ENCODE data around the gene RAB34.

The RAB34 gene

GRCh38 chr17:28759256-28759865 is 41.7 kb upstream of the RAB34 start:
- ChIA-PET CTCF (interaction anchor here (0.6 kb wide), 1 partner anchor 115 kb away, joined by 3 read pairs; no protein-coding TSS in a partner anchor), POLR2A (ENCODE audit: low non-redundant PET) (interaction anchor here (0.6 kb wide), 1 partner anchor 33 kb away, joined by 5 read pairs; no protein-coding TSS in a partner anchor)
- DNase-seq (ENCODE audit: low spot score) = no peak
- no peak for TF ChIP-seq CTCF (conservative IDR thresholded peaks at IDR 0.05; ENCODE audit: low read depth)
- H3K27ac ChIP-seq = no peak overlapping the region; the same call in 1 of the 2 replicates

DNA sequence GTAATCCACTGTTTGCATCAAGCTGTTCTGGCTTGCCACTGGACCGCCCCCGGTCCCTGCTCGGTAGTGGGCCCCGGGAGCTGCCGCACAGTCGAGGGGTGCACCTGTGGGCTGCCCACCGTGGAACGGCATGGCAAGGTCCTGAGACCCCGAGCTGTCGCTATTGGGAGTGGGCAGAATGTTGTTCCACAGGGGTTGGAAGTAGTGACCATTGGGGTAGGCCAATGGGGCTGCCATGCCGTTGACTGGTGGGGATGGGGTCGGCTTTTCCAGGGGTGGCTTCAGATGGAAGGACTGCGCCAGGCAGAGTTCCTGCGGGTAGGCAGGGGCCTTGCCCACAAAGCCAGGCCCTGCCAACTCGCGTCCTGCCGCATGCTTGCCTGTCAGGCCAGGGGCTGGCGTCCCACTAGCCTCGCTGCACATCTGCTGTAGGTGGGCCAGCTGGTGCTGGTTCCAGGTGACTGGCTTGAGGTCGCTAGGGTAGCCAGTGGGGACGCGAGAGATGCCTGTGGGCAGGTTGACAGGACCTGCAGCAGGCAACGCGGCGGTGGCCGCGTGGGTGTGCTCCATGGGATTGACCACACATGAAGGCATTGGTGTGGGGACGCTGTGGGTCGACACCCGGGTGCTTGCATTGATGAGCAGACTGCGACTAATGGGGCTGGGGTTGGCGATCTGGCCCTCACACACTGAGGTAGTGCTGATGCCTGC is 40.9 kb upstream of the RAB34 start:
- TF ChIP-seq CTCF (conservative IDR thresholded peaks at IDR 0.05; ENCODE audit: low read depth) = no peak
- ChIA-PET CTCF (interaction anchor here (0.6 to 1.2 kb wide), 2 partner anchors 32 to 532 kb away, joined by 3 to 9 read pairs; partner anchors contain the start of gene TLCD1), POLR2A (ENCODE audit: low non-redundant PET) (no interaction called here)
- no peak for DNase-seq (ENCODE audit: low spot score)
- H3K27ac ChIP-seq = peak overlapping the region; percentile 21

DNA sequence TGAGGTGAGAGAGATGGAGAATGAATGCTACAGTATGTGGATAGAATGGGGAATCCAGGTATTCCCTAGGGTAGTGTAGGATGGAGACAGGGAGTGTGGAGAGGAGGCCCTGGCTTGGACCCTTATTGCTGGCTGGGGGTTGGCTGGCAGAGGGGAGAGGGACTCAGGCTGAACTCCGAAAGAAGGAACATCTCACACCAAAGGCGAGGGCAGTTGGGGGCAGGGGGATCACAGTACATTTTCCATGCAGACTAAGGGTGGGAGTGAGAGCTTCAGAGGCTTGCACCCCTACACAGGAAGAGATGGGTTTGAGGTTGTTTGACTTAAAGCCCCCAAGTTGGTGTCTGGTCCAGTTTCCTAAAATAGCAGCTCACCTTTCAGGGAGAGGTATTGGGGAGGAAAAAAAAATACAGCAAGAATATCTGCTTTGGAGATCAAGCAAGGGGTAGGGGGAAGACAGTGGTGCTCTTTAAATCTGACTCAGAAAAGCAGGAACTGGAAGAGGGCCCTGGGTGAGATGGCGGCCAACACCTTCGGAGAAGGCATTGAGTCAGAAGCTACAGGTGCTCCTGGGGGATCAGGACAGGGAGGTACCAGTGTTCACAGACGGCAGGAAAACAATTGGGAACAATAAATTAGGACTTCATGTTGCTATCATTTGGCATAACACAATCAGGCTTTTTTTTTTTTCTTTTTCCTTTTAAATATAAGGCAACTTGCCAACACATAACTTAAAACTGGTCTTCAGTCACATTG is 38.6 kb upstream of the RAB34 start:
- DNase-seq (ENCODE audit: low spot score) = no peak
- peak overlapping the region; percentile 37 for H3K27ac ChIP-seq
- POLR2A ChIA-PET (ENCODE audit: low non-redundant PET) = no interaction called here
- CTCF ChIA-PET = interaction anchor here (0.6 to 0.7 kb wide), 2 partner anchors 30 to 342 kb away, joined by 3 read pairs; no protein-coding TSS in a partner anchor
- TF ChIP-seq CTCF (conservative IDR thresholded peaks at IDR 0.05; ENCODE audit: low read depth) = no peak

- ChIA-PET POLR2A (ENCODE audit: low non-redundant PET) (no interaction called here), CTCF (interaction anchor here (0.6 kb wide), 1 partner anchor 18 kb away, joined by 4 read pairs; no protein-coding TSS in a partner anchor)
- no peak for DNase-seq (ENCODE audit: low spot score)
- H3K27ac ChIP-seq = peak overlapping the region; percentile 48
- TF ChIP-seq CTCF (conservative IDR thresholded peaks at IDR 0.05; ENCODE audit: low read depth) = no peak
These were observed 37.8 kb upstream of the RAB34 start for GRCh38 chr17:28755486-28755885.

DNA sequence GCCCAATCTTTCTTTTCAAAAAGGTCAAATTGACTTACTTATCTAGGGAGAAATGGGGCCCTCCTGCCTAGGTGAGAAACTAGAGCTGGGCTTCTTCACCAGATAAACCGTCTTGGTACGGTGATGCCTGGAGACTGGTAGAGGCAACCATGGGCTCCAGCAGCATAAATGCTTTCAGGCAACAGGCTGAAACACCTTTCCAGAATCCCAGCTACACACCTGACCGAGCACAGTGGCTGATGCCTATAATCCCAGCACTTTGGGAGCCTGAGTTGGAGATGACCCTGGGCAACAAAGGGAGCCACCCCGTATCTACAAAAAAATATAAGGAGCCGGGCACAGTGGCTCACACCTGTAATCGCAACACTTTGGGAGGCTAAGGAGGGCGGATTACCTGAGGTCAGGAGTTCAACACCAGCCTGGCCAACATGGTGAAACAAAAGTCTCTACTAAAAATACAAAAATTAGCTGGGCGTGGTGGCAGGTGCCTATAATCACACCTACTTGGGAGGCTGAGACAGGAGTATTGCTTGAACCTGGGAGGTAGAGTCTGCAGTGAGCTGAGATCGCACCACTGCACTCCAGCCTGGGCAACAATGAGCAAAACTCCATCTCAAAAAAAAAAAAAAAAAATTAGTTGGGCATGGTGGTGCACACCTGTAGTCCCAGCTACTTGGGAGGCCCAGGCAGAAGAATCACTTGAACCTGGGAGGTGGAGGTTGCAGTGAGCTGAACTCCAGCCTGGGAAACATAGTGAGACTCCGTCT is 34.1 kb upstream of the RAB34 start:
- CTCF ChIA-PET = interaction anchor here (0.6 to 14.3 kb wide), 5 partner anchors 12 to 166 kb away, joined by 3 to 249 read pairs (median 7); partner anchors contain the start of genes NEK8 and TLCD1
- POLR2A ChIA-PET (ENCODE audit: low non-redundant PET) = interaction anchor here (0.7 to 1.7 kb wide), 2 partner anchors 24 to 128 kb away, joined by 6 to 12 read pairs; partner anchors contain the start of gene NEK8
- DNase-seq (ENCODE audit: low spot score) = no peak
- H3K27ac ChIP-seq = peak overlapping the region; percentile 100
- TF ChIP-seq CTCF (conservative IDR thresholded peaks at IDR 0.05; ENCODE audit: low read depth) = no peak
